Activated naive CD4-positive, alpha-beta T cell treated with anti-CD3 and anti-CD28 coated beads, Interleukin-2, amount 50 U/mL, for 72 hours (primary cell): Measurements from ENCODE around the gene FAT1. TPM values are rescaled to one million over a fixed set of nuclear protein-coding genes. Genes with fewer than 3 reads are reported as not detected.

Experiments used
- ATAC-seq, 2 donors: fragments of 150-1000 bp; cut with Tn5 transposase; 2 replicates each; pipeline ENCODE4 v1.10.0; 2021; ENCODE audit warnings: mild to moderate bottlenecking in 2 of 2, moderate library complexity in 2 of 2
- DNase-seq, 2 donors: peaks; one replicate each; pipeline ENCODE4 v3.0.0; 2021 to 2022; ENCODE audit warnings: low spot score in 2 of 2
- H3K27ac Mint-ChIP-seq, 2 donors: one replicate each; pipeline ENCODE4 v1.8.0; 2022; ENCODE audit warnings: mild to moderate bottlenecking in 2 of 2, mixed read lengths in 2 of 2
- H3K36me3 Mint-ChIP-seq, 2 donors: one replicate each; pipeline ENCODE4 v1.8.0; 2022; ENCODE audit warnings: mixed read lengths in 2 of 2
- H3K9me3 Mint-ChIP-seq, 2 donors: one replicate each; pipeline ENCODE4 v1.8.0; 2022; ENCODE audit warnings: mixed read lengths in 2 of 2
- total RNA-seq, 2 donors: library from RNA; stranded (reverse); gene quantifications; one replicate each; pipeline ENCODE4 v1.2.3, GENCODE V29; 2022

FAT1 gene
- total RNA-seq, 2 donors from 2014 or later = 0.02 TPM; not detected in 1

DNA sequence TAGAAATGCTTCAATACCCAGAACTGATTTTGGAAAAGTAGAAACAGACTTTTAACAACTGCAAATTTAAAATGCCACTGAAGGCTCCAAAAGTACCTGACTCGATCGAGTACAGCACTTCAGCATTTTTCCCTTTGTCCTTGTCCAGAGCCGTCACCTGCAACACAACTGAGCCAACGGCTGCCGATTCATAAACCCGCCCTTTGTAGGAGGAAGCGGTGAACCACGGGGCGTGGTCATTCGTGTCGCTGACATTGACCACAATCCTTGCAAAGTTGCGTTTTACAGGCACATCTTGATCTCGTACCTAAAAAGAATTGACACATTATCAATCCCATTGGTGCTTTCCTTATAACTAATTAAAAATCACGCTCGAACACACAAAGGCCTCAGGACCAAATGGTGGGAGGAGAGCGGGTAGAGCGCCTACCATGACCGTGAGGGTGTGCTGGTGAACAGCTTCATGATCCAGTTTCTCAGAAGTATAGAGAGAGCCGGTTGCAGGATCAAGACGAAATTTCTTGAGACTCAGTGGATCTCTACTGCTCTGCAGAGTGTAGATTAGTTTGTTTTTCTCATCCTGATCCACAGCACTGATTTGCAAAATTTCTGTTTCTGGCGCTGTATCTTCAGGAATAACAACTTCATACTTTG is 95.5 kb downstream of the FAT1 start:
- Mint-ChIP-seq H3K9me3 (peaks cover 7 to 14% of the 10 kb centered on the region in 2 donors), H3K36me3 (peaks cover 0 to 5% of the 10 kb centered on the region in 2 donors)

DNA sequence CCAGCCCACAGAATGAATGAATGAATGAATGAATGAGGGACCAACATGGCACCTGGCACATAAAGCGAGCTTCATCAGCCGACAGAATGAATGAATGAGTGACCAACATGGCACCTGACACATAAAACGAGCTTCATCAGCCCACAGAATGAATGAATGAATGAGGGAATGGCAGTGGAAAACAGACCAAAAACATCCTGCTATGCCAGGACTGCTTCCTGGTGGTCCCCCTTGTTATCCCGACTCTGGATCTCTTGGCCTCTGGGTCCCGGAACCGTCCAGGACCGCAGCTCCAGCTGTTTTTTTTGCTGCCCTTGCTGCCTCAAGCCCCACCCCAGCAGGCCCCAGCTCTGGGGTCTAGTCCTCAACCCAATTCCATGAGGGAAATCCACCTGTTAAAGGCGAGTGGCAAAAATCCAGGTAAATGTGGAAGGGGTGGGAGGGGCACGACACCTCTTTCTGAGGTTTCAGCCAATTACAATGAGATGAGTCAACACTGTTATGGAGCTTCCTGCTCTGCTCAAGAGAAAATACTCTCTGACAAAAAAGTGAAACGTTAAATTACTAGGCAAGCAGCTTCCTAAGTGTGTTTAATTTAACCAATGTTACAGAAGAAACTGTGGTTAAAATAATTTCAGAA is 96.3 kb downstream of the FAT1 start:
- peaks cover 7 to 14% of the 10 kb centered on the region in 2 donors for H3K9me3 Mint-ChIP-seq
- H3K27ac Mint-ChIP-seq = no peak overlapping the region
- H3K36me3 Mint-ChIP-seq = peaks cover 0 to 5% of the 10 kb centered on the region in 2 donors
- ATAC-seq (no peak), DNase-seq (no peak)

More for the DNA sequence above, 95.5 kb downstream of the FAT1 start:
- DNase-seq = no peak
- ATAC-seq = no peak
- no peak overlapping the region for H3K27ac Mint-ChIP-seq

DNA sequence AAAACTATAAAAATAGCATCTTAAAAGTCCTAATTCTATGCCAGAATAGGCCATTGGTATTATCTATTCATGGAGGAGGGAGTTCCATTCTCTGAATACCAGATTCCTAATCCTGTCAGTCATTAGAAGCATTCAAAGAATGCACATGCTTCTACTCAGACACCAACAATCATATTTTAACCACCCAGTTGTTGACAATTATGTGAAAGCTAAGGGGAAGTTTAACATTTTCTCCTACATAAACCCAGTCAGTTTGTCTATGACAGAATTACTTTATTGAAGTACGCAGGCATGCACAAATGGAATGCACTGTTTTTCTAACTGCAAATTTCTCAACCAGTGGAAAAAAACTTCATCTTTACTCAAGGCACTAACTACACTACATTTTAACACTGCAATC is 98.7 kb downstream of the FAT1 start:
- peaks cover 0 to 5% of the 10 kb centered on the region in 2 donors for H3K36me3 Mint-ChIP-seq
- H3K9me3 Mint-ChIP-seq = peaks cover 1 to 5% of the 10 kb centered on the region in 2 donors
- ATAC-seq (no peak), DNase-seq (no peak)
- no peak overlapping the region for H3K27ac Mint-ChIP-seq

DNA sequence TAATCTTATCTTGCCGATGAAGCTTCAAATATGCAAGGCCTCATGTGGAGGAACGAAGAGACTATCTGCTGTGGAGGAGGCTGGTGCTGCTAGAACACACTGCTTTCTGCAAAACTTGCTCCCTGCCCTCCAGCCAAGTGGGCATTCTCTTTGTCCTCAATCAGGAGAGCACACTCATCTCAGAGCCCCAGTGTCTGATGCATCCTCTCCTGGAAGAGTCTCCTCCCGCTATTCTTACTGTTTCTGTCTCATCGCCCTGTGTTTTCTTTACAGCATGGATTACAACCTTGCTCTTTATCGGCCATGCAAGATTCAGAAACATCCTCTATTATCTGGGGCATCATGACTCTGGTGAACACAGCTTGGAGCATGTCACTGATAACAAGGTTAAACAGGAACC is 100.1 kb downstream of the FAT1 start:
- H3K9me3 Mint-ChIP-seq = peaks cover 0 to 4% of the 10 kb centered on the region in 2 donors
- ATAC-seq (no peak), DNase-seq (no peak)
- H3K27ac Mint-ChIP-seq = no peak overlapping the region
- H3K36me3 Mint-ChIP-seq = peaks cover 0 to 5% of the 10 kb centered on the region in 2 donors

DNA sequence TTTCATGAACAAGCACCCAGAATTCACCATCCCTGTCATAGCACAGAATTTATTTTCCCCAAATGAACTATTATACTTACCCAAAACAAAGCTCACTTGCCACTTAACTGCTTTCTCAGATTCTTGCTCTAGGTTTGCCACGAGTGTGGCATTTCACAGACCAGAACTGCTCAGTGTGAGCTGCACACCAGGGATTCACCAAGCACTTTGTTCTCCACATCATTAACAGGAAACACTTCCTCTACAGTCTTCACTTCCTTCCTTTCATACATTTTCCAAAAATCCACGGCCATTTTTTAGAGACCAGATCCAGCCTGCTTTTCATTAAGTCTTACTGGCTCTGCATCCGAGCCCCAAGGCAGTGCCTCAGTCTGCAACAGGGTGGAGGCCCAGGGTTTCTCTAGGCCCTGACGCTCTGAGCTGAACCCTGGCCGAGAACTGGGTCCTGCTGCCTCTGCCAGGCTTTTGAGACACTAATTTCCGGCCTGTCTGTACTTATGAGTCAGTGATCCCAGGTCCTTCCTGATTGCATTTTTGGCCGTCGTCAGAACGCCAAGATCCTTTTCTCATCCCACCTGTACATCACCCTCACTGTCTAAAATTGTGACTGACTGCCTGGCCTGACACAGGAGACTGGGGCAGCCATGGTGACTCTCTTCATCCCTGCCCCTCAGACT is 100.7 kb downstream of the FAT1 start:
- no peak overlapping the region for H3K27ac Mint-ChIP-seq
- DNase-seq (no peak), ATAC-seq (no peak)
- no peaks in the 10 kb centered on the region for H3K9me3 Mint-ChIP-seq
- H3K36me3 Mint-ChIP-seq = peaks cover 0 to under 1% of the 10 kb centered on the region in 2 donors

DNA sequence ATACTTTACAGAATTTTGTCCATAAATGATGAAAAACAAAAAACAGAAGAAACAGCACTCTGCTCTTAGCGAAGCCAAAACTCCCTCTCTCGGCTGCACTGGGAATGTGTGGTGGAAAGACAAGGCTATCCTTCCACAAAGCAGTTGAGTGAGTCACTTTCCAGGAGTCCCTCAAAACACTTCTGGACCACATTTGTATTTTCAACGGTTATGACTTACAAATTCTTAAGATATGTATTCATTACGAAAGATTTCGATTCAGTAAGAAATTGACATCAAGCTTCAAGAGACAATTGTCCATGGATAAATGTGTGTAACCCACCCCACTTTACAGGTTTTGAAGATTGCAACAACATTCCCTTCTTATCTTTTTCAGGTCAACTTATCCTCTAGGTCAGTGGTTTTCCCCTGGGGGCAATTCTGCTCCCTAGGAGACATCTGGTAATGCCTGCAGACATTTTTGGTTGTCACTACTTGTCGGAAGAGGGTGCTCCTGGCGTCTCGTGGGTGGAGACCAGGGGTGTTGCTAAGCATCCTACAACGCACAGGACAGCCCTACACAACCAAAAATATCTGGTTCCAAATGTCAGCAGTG is 101.6 kb downstream of the FAT1 start:
- H3K27ac Mint-ChIP-seq = no peak overlapping the region
- DNase-seq (no peak), ATAC-seq (no peak)
- H3K9me3 Mint-ChIP-seq = no peaks in the 10 kb centered on the region
- H3K36me3 Mint-ChIP-seq = no peaks in the 10 kb centered on the region

DNA sequence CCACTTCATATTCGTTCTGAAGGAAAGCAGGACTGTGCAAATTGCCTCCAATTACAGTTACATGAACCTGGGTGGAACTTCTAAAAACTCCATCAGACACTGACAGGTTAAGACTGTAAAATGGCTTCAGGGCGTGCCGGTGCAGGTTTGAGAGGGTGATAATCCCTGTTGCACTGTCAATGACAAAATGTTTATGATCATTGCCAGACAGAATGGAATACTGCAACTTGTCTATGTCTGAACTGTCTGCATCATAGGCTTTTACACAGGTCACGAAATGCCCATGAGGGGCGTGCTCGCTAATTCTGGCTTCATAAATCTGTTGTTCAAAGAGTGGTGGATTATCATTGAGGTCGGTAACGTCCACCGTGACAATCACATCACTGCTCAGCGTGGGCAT is 104.6 kb downstream of the FAT1 start:
- ATAC-seq = no peak

DNA sequence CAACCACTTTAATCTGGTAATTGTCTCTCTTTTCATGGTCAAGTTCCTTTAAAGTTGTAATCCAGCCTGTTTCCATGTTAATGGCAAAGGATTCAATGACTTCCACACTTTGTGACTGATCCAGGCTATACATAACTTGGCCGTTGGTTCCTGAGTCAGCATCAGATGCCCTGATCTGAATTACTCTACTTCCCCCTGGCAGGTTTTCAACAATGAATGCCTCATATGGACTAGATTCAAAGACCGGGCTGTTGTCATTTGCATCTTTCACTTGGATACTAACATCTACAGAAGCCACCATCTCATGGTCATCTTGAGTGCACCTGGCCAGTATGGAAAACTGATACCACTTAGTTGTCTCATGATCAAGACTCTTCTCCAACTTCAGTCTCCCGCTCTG is 105.7 kb downstream of the FAT1 start:
- H3K27ac Mint-ChIP-seq = no peak overlapping the region
- no peaks in the 10 kb centered on the region for H3K36me3 Mint-ChIP-seq
- peaks cover 0 to 6% of the 10 kb centered on the region in 2 donors for H3K9me3 Mint-ChIP-seq
- DNase-seq = no peak
- no peak for ATAC-seq

More for the DNA sequence above, 104.6 kb downstream of the FAT1 start:
- no peak for DNase-seq
- Mint-ChIP-seq H3K36me3 (no peaks in the 10 kb centered on the region), H3K9me3 (peaks cover 0 to 6% of the 10 kb centered on the region in 2 donors), H3K27ac (no peak overlapping the region)

DNA sequence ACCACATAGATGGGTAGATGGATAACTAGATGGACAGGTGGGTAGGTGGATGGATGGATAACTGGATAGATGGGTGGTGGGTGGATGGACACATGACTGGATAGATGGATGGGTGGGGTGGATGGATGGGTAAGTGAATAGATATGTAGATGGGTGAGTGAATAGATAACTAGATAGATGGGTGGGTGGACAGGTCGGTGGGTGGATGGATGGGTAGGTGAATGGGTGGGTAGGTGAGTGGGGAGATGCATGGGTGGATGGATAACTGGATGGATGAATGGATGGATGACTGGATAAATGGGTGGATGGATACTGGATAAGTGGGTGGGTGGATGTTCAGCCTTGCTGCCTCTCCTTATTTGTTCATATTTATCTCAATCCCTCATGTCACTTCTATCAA is 116.2 kb downstream of the FAT1 start:
- Mint-ChIP-seq H3K36me3 (no peaks in the 10 kb centered on the region), H3K9me3 (peaks cover 14 to 24% of the 10 kb centered on the region in 2 donors), H3K27ac (no peak overlapping the region)
- ATAC-seq = no peak
- DNase-seq = no peak

DNA sequence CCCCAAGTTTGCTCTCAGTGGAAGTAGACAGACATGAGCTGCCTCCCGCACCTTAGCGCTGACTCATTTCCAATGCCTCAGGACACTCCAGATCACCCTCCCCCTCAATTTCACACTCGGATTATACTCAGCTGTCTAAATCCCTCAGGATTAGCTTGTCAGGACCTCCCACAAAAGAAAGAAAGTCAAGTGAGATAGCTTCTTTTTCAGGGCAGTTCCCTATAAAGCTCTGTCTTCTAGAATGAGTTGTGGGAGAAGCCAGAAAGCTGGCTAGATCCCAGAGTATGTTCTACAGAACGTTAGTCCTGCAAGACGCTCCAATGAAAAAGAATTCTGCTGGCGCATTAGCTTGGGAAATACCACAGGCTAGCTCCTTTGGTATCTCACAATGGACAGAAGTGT is 117.1 kb downstream of the FAT1 start:
- Mint-ChIP-seq H3K27ac (no peak overlapping the region), H3K9me3 (peaks cover 14 to 24% of the 10 kb centered on the region in 2 donors), H3K36me3 (no peaks in the 10 kb centered on the region)
- DNase-seq (no peak), ATAC-seq (no peak)

DNA sequence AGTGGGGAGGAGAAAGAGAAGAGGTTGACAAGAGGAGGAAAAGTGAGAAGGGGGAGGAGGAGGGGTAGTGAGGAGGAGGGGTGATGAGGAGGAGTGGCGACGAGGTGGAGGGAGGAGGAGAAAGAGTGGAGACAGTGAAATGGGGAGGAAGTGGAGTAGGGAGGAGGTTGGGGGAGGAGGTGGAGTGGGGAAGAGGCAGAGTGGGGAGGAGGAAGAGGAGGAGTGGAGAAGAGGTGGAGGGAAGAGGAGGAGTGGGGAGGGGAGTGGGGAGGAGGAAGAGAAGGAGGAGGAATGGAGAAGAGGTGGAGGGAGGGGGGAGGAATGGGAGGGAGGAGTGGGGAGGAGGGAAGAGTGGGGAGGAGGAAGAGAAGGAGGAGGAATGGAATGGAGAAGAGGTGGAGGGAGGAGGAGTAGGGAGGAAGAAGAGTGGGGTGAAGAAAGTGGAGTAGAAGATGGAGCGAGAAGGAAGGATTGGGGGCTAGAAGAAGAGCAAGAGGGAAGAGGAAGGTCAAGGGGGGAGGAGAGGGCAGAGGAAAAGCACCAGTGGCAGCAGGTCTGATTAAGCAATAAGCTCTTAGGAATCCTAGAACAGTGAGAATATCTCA is 118.3 kb downstream of the FAT1 start:
- ATAC-seq = no peak

DNA sequence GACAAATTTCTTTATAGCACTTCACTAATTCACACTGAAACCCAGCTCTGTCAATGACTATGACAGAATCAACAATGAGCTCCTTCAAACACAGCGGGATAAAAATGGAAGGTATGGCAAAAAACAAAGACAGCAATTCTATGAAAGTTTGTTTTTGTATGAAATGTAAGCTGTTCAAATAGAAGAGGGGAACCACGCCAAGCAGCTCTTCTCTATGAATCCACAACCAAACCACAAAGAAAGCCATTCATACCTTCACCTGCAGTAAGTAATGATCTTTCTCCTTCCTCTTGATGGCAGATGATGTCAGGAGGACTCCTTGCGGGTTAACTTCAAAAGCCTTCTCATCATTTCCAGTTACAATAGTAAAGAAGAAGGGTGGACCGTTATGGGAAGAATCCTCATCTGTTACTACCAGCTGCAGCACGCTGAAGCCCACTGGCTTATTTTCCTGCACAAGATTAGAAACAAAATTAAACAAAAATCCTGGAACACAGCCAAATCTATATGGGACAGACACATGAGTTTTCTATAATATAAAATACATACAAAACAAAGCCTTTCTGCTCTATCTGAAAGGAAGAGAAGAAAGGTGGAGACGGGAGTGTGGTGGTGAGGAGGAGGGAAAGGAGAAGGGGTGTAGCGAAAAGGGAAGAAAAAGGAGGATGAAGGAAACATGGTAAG is 119.4 kb downstream of the FAT1 start:
- no peaks in the 10 kb centered on the region for H3K36me3 Mint-ChIP-seq
- no peak overlapping the region for H3K27ac Mint-ChIP-seq
- DNase-seq = no peak
- ATAC-seq = no peak
- H3K9me3 Mint-ChIP-seq = peaks cover 14 to 24% of the 10 kb centered on the region in 2 donors

More for the DNA sequence above, 118.3 kb downstream of the FAT1 start:
- no peak for DNase-seq
- H3K27ac Mint-ChIP-seq = no peak overlapping the region
- H3K9me3 Mint-ChIP-seq = peaks cover 14 to 24% of the 10 kb centered on the region in 2 donors
- H3K36me3 Mint-ChIP-seq = no peaks in the 10 kb centered on the region

DNA sequence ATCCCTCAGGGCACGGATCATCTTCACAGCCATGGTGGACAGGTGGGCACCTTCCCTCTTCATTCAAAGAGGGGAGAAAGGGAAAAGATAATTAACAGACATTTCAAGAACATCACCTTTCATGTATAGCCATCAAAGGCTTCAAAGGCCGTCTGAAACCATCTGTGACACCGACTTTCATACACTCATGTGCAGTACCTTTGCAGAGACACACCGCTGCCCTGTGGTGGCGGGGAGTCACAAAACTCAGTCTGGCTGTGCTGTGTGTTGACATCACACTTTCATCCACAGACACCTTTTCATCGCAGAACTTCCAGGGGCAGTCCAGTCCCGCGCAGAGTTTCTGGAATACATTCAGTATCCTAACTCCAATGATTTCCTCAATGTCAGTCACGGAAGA is 120.7 kb downstream of the FAT1 start:
- DNase-seq (no peak), ATAC-seq (no peak)
- Mint-ChIP-seq H3K36me3 (no peaks in the 10 kb centered on the region), H3K9me3 (peaks cover 7 to 17% of the 10 kb centered on the region in 2 donors), H3K27ac (no peak overlapping the region)

DNA sequence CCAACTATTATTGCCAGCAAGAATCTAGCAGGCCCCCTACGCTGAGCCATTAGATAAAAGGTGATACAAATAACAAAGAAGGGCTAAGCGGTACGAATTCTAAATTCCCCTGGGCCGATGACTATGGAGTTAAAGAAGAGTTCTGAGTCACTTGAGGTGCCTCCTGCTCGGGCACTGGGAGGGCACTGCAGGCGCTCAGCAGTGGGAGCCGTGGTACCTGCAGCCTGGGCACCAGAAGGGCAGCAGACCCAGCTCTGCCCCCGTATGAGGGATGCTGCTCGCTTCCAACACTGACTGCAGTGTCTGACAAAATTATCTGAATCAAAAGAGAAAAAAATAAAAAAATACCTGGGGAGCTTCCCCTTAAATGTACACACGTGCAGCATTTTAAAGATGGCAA is 124.2 kb downstream of the FAT1 start:
- Mint-ChIP-seq H3K9me3 (peaks cover 0 to 3% of the 10 kb centered on the region in 2 donors), H3K27ac (no peak overlapping the region), H3K36me3 (no peaks in the 10 kb centered on the region)
- DNase-seq = no peak
- no peak for ATAC-seq

DNA sequence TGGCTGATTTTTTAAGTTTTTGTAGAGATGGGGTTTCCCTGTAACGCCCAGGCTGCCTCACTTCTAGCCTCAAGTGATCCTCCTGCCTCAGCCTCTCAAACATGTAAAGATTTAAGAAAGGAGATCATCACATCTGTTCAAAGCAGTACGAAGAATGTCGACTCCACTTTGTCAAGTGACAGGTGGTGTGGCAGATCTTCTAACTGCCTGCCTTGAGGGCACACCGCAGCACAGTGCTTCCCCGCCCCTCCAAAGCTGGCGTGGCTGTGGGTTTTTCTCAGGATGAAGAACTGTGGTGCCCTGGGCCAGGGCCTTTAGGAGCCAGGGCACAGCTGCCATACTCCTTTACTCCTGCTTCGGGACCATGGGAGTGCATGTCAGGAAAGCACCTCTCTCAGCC is 125.0 kb downstream of the FAT1 start:
- DNase-seq (no peak), ATAC-seq (no peak)
- Mint-ChIP-seq H3K27ac (no peak overlapping the region), H3K36me3 (no peaks in the 10 kb centered on the region), H3K9me3 (no peaks in the 10 kb centered on the region)

DNA sequence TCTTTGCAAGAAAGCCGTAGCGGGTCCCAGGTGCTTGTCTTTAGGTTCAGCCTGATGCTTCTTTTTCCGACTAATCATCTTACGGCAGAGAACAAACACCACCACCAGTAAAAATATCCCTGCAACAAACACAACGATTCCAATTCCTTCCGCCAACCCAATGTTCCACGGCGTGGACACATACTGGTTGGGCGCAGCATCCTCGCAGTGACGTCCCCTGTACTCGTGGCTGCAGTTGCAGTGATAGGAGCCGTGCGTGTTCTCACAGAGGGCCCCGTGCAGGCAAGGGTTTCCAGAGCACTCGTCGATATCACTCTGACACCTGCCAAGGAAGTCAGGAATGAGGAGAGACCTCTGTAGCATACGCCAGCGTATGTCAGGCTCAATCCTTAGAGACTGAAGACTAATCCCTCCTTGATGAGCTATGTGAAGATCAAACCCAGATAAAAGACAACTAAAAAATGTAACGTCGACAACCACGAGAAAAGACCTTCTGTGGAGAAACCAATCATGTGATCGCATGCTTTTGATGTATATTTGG is 126.7 kb downstream of the FAT1 start:
- Mint-ChIP-seq H3K27ac (no peak overlapping the region), H3K36me3 (no peaks in the 10 kb centered on the region), H3K9me3 (no peaks in the 10 kb centered on the region)
- DNase-seq = no peak
- no peak for ATAC-seq
